GM21717 (cell line): ENCODE results near the gene ZKSCAN1.

Experiments used
- ATAC-seq: cut with Tn5 transposase; IDR thresholded peaks from one replicate; pipeline ENCODE4 v1.9.1; 2021; ENCODE audit warnings: mild to moderate bottlenecking, moderate library complexity; ENCODE audit not compliant: unreplicated experiment

ZKSCAN1 gene

DNA sequence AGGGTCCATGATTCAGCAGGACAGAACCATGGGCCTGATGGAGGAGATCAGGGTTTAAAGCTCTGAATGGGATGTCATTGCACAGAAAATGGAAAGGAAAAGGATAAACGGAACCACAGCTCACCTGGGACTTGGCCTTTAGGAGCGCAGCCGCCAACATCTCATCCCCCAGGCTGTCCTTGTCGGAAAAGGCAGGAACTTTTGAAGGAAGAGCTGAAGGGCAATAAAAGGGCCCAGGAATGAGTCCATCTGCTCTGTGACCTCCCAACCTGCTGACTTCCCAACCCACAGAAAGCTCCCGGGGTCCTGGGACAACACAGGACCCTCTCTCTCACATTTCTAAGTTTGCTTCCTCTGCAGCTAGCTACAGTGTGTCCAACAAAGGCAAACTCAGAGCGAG, 60.0 kb downstream of the ZKSCAN1 start:
- ATAC-seq, result no peak

DNA sequence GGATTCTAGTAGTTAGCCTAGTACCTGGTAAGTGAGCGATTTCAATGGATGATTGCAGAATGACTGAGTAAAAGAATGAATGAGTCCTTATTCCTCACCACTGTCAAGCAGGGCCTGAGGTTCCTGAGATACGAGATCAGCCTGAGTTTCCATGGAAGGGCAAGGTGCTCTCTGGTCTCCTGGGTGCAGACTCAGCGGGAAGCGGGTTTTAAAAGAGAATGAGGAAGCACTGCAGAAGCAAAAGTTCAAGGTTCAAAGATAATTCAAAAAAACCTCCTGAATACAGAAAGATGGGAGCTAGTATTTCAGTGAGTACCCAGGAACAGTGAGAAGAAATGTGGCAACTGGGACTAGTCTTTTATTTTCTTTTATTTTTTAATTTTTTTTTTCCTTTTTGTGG, 61.8 kb downstream of the ZKSCAN1 start:
- no peak for ATAC-seq

DNA sequence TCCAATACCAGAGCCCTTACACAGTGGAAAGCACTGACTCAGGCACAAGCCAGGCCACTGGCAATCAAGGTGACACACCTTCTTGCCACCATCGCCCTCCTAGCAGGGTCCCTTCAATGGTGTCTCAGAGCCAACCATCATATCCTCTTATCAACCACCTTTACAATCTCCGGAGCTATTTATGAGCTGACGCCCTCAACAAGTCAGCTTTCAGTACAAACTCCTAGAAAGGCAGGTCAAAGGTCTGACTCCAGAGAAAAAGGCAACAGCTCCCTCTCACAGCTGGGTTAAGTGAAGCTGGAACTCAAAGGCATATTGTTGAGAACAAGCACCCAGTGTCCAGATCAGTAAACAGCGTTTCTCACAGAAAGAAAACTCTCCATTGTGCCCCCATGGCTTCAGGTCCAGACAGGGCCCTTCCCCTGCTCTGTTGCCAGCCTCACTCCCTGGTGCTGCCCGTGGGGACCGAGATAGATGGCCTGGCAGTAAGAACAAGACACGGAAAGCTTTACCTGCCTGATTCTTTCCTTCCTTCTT, 63.7 kb downstream of the ZKSCAN1 start:
- ATAC-seq, result no peak

GRCh38 chr7:100080907-100081534, 65.6 kb downstream of the ZKSCAN1 start:
- peak; percentile 2 for ATAC-seq

GRCh38 chr7:100081535-100082102, 66.2 kb downstream of the ZKSCAN1 start, which contains the start of gene ZNF3:
Gene ZNF3 (minus strand): TSS chr7:100081723. CDS start chr7:100077357, 4,366 bp downstream.
- peak; percentile 70 for ATAC-seq

- ATAC-seq, result no peak
Observed at GRCh38 chr7:100082978-100083377, 67.6 kb downstream of the ZKSCAN1 start.

DNA sequence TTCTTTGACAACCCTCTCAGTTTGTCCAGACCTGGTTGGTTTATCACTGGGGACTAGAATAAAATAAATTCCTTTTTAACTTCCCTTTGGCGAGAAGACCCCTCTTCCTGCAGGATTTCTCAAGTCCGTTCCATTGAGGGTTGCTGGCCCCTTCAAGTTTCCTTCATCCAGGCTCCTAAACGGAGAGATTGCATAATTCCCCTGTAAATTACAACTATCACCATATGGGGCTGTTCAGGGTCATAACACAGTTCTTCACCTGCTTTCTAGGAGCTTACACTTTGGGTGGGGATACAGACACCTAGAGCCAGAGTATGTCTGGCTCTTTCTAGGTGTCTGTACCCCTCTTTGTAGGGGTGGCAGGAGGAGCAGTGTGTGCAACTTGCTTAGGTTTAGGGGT, 70.1 kb downstream of the ZKSCAN1 start:
- no peak for ATAC-seq

DNA sequence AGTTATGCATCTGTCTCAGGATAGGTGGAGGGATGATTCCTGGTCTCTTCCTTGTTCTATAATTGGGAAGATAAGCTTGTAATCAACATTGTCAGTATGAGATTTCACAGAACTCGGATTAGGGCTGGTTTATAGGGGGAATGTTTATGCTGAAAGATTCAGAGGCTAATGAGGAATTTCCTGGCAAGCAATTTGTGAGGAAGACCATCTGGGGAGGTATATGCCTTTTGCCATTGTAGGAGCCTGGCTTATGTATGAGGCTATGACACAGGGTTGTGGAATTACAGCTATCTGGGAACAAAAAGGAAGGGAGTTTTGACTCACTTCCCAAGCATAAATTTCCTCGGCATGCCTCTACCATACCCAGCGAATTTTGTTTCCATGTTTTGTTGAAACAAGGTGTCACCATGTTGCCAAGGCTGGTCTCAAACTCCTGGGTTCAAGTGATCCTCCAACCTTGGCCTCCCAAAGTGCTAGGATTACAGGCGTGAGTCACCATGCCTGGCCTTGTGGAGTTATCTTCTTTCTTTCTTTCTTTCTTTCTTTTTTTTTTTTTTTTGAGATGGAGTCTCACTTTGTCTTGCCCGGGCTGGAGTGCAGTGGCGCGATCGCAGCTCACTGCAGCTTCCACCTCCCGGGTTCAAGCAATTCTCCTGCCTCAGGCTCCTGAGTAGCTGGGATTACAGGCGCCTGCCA, 71.8 kb downstream of the ZKSCAN1 start:
- no peak for ATAC-seq

GRCh38 chr7:100088095-100088620, 72.8 kb downstream of the ZKSCAN1 start:
- no peak for ATAC-seq

- ATAC-seq, result no peak
Observed at GRCh38 chr7:100088621-100089457, 73.4 kb downstream of the ZKSCAN1 start, which contains the start of gene COPS6. Gene COPS6 (plus strand): TSS chr7:100088969. CDS start chr7:100088991, 22 bp downstream.

- no peak for ATAC-seq
Observed at GRCh38 chr7:100089458-100090196, 74.2 kb downstream of the ZKSCAN1 start.

- ATAC-seq, result no peak
Observed at GRCh38 chr7:100090527-100091410, 75.4 kb downstream of the ZKSCAN1 start.
